ENCODE data around the gene NCR2.

Gene NCR2

DNA sequence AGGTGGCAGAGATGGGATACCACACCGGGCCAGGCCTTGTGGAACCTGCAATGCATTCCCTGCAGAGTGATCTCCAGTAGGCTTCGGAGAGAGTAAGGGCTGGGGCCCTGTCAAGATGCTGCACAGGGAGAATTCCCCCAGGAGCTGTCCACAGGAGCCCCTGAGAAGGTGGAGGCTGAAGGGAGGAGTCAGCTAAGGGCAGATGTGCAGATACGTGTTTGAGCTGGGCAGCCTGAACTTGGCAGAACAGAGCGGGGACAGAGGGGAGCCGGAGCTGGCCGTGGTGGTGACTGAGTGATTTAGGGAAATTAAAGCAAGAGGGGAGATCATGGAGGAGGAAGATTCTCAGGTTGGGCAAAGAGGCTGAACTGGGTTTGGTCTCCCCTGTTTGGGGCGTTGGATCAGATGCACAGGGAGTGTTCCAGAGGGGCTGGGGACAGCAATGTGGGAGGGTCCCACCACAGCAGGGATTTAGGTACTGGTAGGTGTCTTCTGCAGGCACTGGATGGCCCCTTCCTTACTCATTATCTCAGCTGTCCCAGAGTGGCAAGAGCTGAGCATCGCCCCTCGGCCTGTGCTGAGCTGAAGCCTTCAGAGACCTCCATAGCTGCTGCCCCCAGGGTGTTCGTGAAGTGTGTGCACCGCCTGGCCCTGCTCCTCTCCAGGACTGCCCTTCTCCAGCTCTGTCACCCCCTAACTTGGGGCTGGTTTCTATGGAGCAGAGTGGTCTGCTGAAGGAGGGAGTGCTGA, 3.8 kb upstream of the NCR2 start:
- DNase-seq (ENCODE audit: low read depth in 3 of 3), result no peak

DNA sequence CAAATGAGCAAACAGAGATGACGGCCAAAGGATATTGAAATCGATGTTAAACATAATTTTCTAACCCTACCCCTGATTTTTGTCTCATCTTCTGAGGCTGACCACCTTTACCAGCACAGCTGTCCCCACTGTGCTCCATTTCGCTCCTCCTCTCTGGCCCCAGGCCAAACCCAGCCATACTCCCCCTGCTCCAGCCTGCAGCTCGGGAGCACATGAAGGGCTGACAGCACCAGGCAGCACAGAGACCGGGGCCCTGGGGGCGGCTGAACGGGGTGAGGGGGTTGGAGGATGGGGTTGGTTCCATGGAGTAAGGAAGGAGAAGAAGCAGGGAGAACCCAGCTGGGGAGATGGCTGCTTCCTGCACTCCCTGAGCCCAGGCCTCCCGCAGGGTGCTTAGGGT, 3.2 kb upstream of the NCR2 start:
- DNase-seq (ENCODE audit: low read depth in 3 of 3), result no peak

DNA sequence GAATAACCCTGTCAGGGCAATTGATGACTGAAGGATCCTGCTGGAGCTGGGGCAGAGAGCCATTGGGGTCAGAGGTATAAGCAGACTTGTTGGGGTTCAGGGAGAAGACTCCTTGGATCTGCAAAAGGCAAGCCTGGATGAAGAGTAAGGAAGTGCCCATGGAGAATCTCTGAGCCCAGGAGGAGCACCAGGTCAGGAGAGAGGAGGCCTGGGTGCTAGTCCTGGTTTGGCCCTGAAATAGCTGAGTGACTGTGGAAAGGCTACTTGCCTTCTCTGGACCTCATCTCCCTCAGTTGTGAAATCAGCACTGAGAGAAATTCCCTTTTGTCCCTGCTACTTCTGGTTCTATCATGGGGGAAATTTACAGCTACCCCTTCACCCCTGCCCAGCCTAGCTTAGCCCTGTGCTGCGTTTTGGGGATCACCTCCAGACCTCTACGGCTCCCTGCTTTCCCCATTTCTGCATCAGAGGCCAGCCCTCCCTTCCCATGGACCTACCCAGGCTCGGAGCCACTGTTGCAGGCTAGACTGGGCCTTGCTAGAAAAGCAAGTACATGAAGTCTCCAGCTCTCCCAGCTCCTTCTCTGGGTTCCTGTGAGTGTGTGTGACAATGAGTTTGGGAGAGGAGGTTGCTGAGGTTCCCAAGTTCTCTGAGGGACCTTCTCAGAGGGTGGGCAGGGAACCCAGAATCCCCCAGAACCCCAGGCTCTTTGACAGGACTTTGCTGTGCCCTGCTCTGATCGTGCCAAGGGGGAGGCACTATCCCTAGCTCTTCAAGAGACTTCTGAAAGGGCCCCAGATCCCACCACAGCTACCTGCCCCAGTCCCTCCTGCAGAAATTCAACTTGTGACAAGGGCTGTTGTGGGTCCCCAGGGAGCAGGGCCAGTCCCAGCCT, 2.3 kb upstream of the NCR2 start:
- no peak for DNase-seq (ENCODE audit: low read depth in 3 of 3)

DNA sequence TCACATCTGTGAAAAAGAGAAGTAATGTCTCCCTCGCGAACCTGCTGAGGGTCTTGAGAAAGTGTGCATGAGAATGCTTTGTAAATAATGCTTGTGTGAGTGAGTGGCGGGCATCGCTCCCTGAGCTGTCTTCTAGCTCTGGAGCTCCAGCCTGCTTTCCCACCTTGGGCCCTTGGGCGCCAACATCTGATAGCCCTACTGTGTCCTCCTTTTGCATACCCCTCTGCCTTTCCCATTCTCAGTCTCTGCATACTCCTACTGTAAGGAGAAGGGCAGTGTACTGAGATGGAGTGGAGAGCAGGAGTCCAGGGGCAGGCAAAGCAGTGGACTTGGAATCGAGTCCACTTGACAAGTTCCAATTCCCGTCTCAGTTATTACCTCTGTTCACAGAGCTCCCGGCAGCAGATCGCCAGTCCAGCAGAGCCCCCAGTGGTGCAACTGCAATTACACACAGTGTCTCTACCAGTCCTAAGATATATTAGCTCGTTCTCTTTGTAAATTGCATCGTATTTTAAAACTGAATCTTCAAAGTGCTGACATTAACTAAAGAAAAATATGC, 847 bp upstream of the NCR2 start:
- DNase-seq (ENCODE audit: low read depth in 3 of 3), result no peak

DNA sequence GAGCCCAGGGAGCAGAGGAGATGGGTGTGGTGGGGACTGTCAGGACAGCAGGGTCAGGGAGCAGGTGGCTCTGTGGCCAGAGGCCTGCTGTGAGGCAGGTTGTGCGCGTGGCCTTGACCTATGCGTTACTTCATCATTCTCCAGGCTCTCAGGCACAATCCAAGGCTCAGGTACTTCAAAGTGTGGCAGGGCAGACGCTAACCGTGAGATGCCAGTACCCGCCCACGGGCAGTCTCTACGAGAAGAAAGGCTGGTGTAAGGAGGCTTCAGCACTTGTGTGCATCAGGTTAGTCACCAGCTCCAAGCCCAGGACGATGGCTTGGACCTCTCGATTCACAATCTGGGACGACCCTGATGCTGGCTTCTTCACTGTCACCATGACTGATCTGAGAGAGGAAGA, 535 bp downstream of the NCR2 start:
- no peak for DNase-seq (ENCODE audit: low read depth in 3 of 3)

DNA sequence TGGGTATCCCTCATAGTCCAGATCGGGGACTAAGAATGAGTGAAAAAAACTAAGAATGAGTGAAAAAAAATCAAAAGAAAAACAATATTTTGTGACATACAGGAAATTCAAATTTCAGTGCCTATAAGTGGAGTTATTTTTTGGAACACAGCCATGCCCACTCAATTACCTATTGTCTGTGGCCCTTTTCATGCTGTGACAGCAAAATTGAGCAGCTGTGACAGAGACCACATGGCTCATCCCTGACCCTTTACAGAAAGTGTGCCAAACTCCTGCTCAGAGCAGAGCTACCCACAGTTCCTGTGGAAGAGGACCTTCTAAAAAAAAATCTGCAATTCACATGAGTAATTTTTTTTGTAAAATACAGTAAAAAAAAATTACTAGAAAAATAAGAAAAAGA, 1.4 kb downstream of the NCR2 start:
- DNase-seq (ENCODE audit: low read depth in 3 of 3), result no peak

DNA sequence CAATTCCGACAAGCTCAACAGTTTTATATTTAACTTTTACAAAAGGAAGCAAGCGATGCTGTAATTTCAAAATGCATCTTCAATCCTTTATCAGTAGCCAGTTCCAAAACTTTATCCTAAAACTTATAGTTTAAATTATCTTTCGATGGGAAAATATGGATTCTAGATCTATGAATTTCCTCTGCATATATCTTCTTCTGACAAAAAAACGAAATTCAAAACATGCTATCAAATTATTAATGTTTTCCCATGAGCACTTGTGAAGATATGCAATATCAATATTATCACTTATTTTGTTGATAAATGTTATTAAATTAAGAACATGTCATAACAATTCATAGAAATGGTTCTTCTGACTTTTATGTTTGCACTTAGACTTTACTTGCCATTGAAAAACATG, 2.3 kb downstream of the NCR2 start:
- DNase-seq (ENCODE audit: low read depth in 3 of 3), result no peak

DNA sequence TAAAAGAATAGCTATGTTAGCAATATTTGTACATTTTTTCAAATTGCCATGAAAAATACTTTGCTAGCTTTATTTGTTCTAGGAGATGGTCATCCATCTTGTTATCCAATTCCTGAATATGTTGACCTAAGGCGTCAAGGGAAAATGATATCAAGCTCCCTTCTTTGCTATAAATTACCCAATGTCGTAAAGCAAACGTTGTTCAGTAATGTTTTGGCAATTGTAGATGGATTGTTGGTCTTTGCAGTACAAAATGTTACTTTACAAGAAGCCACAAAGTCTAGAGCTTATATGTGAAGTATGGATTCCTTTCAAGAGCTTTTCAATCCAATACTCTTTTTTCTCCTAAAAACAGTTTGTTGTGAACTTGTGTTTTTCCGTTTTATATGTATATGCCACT, 3.3 kb downstream of the NCR2 start:
- no peak for DNase-seq (ENCODE audit: low read depth in 3 of 3)

DNA sequence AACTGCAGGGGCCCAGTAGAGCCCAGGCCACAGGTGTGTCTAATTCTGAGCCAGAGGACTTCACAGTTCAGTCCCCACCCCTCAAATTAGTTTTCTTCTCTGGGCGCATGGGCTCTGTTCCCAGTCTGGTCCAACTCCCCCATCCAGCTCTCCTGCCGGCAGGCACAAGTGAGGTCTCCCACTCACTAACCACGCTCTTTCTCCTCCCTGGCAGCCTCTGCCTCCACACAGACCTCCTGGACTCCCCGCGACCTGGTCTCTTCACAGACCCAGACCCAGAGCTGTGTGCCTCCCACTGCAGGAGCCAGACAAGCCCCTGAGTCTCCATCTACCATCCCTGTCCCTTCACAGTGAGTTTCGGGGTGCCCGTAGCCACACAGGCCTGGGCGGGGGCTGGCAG, 6.2 kb downstream of the NCR2 start:
- DNase-seq (ENCODE audit: low read depth in 3 of 3), result no peak

DNA sequence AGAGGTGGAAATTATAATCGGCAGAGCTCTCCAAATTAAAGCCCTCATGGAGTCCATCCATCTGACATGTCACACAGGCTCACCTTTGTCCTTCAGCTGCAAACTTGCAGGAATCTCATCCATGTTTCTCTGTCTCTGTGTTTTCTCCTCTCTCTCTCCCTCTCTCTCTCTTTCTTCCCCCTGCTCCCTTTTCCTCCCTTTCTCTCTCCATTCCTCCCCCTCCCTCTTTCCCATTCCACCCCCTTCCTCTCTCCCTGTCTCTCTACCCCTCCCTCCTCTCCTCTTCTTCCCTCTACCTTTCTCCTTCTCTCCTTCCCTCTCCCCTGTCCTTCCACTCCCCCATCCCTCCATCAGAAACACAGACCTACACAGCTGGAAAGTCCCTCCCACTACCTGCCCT, 6.8 kb downstream of the NCR2 start:
- no peak for DNase-seq (ENCODE audit: low read depth in 3 of 3)

DNA sequence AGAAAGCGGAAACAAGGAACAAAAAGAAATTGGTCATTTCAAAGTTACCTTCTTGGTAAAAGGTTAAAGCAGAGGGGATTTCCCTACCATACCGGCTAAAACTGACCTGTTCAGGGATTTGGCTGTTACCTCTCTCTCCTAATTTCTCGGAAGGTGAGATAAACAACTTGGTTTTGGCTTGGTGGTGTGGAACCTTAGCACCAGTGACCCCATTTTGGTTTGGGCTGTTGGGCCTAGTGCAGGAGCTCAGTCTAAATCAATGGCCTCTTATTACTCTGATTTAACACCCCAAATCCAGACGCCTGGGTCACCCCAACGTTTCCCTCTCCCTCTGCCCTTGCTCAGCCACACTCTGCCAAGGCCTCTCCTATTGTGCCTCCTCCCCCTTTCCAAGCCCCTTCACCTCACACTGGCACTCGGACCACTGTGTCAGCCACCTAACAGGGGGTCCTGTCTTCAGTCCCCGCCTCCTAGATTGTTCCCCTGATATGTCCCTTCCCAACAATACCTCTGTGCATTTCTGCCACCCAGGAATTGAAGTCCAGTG, 8.3 kb downstream of the NCR2 start:
- no peak for DNase-seq (ENCODE audit: low read depth in 3 of 3)

DNA sequence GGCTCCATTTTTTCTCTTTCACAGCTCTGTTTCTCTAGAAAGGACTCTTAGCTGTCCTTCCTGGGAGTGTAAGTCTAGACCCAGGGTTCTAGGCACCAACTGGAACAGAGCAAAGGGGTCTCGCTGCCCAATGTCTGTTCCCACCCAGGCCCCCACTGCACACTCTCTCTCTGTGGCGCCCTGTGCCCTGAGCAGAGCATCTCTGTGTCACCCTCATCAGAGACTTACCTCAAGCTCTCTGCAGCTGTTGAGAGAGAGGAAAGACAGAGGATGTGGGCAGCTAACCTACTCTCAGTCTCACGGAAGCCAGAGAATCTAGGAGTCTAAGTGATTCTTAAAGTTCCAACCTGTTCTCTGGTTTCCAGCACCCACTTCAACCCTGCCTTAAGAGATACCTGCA, 9.5 kb downstream of the NCR2 start:
- DNase-seq (ENCODE audit: low read depth in 3 of 3), result no peak

DNA sequence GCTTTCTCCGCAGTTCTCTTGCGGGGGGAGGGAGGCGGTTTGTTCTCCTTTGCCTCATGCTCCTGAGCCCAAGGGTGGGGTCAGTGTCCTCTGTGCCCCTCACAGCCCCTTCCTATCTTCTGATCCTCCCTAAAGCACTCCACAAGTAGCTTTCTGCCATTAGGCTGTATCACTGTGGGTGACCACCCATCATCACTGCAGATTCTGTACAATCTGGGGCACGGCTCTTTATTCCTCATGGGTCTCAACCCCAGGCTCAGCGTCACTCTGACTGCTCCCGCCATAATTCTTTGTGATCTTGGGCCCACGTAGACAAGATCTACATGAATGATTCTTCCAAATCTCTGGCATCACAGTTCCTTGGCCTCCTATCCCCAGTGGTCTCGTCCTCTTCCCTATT, 10.5 kb downstream of the NCR2 start:
- DNase-seq (ENCODE audit: low read depth in 3 of 3), result no peak

DNA sequence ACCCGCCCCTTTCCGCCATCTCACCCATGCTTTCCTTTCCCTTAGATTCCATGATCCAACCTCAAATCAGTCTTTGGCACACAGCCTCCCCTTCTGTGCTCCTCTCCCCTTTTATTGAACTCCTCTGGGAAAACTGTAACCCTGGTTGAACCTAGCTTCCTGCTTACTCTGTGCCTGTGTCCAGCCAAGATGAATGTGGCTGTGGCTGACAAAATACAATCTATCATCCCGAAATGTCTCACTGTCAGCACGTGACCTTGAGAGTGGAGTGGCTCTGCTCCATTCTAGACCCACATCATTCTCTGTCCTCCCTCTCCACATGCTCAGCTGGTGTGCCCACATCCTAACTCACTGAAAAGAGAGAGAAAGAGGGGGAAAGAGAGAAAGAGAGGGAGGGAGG, 11.0 kb downstream of the NCR2 start:
- DNase-seq (ENCODE audit: low read depth in 3 of 3), result no peak

DNA sequence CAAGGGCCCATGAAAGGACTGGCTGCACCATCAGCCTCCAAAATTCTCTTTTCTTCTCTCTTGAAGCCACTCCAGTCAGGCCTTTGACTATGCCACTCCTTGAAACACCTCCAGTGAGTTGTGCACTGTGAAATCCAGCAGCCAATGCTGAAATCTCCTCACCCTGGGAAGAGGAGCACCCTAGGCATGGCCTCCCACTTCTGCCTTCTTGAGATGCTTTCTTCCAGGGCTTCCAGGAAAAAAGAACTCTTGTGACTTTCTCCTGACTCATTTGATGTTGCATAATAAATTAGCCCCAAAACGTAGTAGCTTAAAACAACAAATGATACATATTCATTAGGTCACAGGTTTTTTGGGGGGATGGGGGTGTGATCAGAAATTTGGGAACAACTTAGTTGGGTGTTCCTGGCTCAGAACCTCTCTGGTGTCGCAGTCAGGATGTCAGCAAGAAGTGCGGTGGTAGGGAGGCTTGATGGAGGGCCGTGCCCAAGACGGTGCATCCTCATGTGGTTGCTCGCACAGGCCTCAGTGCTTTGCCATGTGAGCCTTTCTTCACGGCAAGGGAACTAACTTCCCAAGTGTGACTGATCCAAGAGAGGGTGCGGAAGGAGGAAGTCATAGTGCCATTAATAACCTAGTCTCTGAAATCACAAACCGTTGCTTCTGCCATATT, 12.1 kb downstream of the NCR2 start:
- DNase-seq (ENCODE audit: low read depth in 3 of 3), result no peak

DNA sequence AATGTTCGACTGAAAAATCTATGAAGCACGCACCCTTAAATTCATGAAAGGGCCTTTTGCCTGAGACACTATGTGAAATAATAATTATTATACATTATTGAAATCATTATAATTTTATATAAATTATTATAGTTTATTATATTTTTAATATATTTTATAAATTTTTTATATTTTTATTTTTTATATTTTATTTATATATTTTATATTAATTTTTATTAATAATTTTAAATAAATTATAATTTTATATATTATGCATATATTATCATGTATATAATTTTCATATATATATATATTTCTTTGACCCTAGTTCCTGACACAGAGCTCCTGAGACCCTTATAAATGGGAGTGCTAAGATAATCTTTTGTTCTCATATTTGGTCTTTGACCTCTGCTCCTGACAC, 13.5 kb downstream of the NCR2 start:
- DNase-seq (ENCODE audit: low read depth in 3 of 3), result no peak

DNA sequence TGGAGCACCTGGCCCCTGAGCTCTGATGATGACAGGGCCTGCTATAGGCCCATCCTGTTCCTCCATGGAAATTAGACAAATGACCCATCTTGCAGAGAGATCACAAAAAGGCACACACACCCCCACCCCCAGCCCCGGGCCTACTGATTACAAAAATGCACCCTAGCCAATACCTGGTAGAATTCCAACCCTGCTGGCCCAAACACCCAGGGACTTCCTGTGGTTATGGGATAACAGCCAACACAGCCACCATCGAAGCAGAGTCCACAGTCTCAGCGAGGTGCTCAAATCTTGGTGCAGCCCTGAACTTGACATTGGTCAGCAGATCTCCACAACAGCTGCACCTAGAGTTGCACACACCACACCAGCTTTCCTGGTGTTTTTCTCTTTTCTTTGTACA, 17.0 kb downstream of the NCR2 start:
- no peak for DNase-seq (ENCODE audit: low read depth in 3 of 3)

DNA sequence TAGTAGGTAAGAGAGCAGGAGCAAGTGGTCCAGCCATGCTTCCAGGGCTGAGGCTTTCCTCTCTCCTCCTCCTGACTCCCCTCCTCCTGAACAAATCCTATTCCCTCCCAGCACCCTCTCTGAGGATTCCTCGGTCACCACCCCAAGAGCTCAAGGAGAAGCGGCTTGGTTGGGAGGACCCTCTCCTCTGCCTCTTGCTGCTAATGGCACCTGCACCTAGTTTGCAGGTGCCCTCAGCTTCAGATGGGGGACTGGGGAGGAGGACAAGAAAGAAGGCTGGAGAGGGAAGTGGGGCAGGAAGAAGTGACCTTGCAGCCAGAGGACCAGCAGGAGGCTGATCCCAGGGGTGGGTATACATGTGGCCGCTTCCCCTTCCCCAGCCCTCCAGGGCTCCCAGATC, 17.5 kb downstream of the NCR2 start:
- DNase-seq (ENCODE audit: low read depth in 3 of 3), result no peak

DNA sequence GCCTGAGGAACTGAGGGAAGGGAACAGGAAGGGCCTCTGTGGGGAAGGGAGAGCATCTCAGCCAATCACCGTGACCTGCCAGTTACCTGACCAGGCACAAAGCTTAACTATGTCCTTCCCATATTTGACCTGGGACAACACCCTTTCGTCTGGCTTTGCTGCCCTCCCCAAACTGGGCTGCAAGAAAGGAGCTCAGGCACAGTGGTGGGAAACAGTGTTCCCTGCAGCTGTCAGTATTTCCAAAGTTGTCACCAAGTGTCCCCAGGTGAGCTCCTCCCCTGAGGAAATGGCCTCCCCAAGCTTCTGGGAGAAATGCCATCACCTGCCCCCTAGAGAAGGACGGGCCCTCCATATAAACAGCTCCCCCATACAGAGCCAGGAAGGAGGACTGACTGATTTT, 17.9 kb downstream of the NCR2 start:
- no peak for DNase-seq (ENCODE audit: low read depth in 3 of 3)

DNA sequence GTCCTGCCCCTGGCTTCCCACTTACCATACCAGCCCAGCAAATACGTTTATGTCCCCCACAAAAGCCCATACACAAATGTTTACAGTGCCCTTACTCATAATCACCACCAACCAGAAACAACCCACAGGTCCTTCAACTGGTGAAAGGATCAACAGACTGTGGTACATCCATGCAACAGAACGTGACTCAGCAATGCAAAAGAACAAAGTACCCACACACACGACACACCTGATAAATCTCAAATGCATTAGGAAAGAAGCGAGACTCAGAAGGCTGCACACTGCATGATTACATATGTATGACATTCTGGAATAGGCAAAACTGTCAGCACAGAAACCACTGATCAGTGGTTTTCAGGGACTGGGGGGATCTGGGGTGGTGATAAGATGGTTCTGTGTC, 20.5 kb downstream of the NCR2 start:
- DNase-seq (ENCODE audit: low read depth in 3 of 3), result no peak

DNA sequence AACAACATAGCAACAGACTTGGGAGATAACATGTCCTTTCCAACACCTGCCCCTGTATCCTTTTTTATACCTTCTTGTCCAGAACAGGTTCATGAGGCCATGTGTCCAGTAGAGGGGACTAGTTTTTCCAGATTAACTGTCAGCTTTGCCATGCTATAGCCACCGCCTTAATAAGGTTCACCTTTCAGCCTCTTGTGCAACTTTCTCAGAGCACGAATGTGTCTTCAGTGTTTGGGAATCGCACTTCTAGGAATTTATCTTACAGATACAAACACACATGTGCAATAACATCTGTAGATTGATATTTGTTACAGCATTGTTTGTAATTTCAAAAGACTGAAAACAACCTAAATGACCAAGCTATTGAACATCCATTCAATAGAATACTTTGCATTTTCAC, 21.4 kb downstream of the NCR2 start:
- DNase-seq (ENCODE audit: low read depth in 3 of 3), result no peak

DNA sequence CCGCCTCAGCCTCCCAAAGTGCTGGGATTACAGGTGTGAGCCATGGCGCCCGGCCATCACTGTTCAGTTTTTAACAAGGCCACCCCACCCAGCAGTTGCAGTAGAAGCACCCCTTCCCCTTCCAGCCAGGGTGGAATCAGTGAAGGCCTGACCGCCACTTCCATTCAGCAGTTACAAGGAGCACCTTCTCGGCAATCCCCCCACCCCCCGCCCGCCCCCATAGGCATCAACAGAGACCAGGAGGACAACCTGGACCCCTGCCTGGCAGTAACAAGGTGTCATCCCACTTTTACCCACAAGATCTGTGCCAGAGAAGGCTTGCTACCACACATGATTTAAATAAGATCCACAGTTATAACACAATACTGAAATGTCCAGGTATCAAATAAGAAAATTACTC, 23.1 kb downstream of the NCR2 start:
- no peak for DNase-seq (ENCODE audit: low read depth in 3 of 3)
